ENCODE measurements around the gene SUSD3.

The SUSD3 gene

DNA sequence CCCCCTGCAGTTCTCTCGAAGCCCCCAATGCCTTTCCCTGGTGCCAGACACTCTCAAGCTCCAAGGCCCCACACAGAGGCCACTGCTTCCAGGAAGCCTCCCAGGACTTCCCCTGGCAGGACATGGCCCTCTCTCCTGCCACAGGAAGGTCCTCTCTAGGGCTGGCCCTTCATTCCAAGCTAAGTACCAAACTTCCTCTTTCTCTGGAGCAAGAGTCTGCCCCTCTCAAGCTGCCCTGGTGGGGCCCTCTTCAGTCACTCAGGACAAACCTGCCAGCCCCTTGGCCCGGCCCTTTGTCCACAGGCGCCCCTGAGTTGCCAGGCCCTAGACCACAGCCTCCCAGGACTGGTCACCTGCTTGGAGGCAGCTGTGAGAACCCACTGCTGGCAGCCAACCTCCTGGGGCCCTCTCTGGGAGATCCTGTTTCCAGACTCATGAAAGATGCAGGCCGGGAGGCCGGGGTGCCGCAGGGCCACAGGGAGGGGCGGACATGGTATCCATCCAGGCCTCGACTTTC lies 69.0 kb downstream of the SUSD3 start:
- DNase-seq: no peak

DNA sequence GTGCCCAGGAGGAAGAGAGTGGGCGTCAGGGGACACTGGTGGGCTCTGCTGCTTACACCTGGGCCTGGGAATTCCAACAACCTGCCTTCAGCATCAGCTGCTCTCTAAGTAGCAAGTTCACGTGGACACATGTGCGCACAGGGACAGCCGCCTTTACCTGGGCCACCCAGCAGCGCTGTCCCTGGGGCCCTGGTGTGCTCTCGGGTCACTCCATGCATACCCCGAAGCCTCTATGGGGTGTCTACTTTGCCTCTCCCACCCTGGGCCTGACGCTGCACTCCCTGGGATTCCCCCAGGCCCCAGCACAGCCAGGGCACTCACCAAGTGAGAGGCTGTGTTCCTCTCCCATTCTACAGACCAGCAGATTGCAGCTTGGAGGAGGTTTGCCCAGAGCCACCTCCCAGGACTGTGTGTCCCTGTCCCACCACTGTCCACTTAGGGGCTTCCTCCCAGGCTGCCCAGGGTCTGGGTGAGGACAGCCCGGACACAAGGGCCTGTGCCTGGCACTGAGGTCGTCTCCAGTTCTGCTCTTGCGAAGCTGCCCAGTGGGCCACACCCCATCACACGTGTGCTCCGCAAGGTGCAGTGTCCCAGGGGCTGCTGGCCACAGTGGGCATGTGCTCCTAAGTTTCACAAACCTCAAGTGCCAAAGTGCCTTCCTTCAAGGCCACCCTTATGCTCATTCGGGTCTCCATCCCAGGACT lies 69.7 kb downstream of the SUSD3 start:
- DNase-seq: no peak

DNA sequence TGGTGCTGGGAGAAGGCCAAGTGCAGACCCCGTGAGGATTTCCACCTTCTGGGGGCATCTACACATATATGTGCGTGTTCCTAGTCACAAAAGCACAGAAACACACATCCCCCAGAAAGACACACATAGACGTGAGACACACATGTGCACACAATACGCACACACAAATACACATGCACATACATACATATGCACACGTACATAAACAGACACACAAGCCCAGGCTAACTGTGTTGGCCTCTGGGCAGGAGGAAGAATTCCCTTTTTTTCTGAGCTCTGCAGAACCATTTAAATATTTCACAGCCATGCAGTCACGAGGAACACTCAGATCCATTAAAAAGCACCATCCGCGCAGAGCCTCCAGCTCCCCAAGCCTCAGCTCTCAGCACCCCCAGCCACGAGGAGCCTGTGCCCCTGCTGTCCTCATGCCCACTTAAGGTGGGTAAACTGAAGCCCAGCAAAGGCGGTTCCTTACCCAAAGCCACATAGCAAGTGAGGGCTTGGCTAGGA lies 70.3 kb downstream of the SUSD3 start:
- no peak for DNase-seq

DNA sequence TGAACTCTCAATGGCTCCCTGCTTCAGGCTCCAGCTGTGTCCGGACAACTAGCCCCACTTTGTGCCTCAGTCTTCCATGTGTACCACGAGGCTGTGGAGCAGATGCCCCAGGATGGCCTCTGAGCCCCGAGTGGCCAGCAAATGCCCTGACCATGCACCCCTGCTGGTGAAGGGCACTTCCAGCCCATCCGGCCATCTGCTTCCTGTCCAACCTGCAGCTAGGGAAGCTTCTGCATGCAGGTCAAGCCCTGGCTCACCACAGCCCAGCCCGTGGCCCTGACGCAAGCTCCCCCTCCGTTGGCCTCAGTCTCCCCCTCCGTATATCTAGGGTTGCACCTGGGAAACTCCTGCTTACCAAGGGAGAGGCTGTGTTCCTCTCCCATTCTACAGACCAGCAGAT lies 70.8 kb downstream of the SUSD3 start:
- DNase-seq: no peak

DNA sequence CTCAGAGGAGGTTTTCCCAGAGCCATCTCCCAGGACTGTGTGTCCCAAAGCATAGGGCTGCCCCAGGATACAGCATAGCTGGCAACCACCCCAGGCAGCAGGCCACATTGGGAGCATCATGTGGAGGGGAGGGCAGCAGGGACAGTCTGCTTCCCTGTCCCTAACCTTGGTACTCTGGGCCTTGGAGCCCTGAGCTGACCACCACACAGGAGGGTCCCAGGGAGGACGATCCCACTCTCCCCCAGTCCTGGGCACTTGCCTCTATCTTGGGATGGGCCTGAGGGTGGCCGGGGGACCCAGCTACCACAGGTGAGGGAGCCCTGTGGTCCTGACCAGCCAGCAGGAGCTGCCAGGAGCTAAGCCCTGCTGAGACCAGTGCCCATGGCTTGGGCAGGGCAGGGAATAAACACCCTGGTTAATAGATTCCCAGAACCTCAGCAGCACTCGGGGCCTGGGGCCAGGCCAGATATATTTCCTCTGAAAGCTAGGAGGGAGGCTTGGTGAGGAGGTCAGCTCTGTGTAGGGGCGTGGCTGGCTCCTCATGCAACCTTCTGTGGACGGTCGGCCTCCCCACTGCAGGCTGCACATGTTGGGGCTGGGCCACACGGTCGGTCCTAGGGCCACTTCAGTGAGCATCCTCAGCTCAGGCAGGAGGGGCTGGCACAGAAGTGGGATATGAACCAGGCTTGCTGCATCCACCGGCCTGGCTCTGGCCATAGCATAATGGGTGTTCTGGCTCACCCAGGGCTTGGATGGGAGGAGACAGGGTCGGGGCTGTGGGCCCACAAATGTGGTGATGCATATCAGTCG lies 71.4 kb downstream of the SUSD3 start:
- no peak for DNase-seq

DNA sequence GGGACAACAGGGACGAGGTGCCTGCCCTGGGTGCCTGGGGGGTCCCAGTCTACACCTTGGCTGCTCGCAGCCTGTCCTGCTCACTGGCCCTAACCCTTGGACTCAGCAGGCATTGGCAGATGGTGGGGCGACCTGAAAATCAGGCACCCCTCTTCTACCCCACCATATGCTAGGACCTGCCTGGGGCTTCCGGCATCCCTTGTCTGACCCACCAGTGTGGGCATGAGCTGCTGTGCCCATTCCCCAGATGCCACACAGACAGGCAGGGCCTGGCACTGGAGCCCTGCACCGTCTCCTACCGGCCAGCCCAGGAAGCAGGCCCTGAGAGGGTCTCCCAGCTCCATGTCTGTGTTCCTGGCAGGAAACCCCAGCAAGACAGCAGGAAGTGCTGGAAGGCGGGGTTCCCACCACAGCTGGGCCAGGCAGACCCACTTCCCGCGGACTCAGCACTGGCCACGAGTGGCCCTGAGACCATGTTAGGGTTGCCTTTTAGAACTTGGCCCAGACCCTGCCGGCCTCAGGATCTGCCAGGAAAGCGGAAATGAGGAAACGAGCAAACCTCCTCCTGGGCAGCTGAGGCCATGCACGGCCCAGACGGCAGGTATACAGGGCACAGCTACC lies 72.5 kb downstream of the SUSD3 start:
- no peak for DNase-seq

DNA sequence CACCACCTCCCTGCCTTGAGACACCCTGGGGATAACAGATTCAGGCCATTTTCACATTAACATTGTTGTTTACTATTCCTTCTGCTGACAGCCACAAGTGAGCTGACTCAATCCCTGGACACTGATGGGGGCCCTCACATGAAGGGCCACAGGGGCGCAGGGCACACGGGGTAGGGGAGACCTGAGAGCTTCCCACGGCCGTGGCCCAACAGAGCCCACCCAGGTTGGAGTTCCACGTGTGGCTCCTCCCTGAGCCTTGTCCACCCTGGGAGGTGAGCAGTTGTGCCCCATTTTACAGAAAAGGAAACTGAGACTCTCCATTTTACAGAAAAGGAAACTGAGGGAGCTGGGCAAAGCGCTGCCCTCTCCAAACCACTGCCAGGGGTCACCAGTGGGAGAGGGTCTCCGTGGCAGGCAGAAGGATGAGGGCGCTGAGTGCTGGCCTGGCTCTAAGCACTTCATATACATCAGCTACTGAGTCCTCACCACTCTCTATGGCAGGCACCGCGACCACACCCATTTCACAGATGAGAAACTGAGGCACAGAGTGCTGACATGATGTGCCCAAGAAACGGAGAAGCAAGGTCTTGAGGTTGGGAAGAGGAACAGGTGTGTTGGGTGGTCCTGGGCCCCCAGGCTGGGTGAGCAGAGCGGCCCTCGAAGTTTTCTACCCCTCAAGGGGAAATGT lies 73.2 kb downstream of the SUSD3 start:
- no peak for DNase-seq

DNA sequence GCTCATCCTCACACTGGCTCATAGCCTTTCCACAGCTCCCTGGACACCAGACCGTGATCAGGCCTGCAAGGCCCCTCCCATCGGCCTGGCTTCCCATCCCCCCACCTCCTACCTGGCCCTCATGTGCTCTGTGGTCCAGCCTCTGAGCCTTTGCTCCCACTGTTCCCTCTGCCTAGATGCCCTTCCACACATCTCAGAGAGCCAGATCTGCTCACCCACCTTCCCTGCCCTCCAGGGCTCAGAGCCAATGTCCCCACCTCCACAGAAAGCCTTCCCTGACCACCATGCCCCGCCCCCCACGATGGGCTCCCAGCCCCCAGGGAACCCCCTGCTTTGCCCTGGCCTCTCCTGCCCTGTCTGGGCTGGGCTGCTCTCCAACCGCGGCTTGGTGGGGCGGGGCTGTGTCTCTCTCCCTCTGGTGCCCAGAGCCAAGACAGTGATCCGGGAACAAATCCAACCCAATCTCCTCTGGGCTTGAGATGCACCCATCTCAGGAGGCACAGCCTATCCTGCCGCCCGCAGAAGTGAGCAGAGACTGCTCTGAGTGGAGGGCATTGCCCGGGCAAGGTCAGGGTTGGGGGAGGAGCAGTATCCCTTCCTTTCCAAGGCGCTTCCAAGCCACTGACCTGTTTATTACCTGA lies 73.9 kb downstream of the SUSD3 start:
- no peak for DNase-seq

DNA sequence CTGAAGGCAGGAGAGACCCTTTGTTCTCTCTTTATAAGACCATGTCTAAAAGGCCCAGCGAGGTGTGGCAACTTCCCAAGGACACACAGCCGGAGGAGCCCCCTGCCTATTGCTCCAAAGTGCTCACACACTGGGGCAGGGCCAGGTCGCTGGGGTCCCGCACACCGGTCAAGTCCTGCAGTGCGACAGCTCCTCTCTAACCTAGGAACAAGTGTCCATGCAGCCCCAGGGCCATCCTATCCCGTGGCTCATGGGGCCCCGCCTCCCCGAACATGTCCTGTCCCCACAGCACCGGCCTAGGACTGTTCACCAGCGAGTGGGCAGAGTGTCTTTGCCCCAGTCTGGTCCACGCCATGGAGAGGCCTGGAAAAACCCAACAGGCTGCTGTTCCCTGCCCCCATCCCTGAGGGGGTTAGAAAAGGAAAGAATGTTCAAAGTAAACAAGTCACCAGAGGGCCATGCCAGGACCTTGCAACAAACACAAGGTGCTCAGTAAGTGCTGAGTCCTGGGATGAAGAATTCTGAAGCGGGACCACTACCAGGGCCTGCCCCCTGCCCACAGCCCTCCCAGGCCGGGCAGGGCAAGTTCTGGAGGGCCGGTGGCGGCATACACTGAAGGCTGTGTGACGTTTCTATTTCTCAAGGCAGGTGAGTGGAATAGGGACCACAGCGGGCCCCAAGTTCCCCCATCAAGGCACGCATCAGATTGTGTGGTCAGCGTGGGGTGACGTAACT lies 74.6 kb downstream of the SUSD3 start:
- DNase-seq: no peak

DNA sequence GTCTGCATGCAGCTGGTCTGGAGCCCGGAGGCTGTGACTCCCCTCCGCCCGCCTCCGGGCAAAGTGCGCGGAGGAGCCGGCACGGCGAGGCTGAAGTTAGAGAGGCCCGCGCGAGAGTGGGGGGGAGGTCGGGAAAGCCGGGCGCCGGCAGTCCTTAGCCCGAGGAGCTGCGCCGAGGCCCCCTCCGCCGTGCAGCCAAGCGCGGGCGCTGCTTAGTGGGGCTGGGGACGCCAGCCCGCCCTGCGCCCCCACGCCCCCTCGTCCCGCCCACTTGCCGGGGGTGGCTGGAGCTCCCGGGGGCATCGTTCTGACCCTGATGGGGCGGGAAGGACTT lies 75.1 kb downstream of the SUSD3 start:
- peak; percentile 74 for DNase-seq

DNA sequence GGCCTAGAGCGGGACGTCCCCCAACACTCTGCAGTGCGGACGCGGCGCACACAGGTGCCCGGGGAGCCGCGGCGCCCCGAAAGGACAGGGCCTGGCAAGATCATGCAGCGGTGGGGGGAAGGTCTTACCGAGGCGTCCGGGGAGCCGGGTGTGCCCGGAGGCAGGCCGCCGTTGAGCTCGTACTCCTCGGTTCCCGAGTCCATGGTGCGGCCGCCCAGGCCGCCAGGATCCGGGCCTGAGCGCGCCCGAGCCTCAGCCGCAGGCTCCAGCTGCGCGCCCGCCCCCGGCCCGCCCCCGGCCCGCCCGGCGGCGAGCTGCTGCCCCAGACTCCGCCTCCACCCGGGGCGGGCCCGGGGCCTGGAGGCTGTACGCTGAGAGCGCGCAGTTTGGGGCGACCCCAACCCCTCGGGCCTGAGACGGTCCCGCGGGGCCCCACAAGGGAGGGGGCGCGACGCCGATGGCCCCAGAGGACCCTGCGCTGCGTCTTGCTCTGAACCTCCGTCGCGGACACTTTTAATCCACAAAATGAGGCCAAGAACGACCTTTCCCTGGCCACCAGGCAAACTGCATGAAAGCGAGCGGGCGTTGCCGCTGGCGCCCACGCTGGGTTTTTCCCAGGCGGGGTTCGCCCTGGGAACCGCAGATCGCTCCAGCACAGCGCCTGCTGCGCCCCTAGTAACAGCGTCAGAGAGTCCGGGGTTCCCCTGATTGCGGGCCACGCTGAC lies 75.7 kb downstream of the SUSD3 start, which contains the start of gene NINJ1:
TSS of gene NINJ1 (minus strand) at position 237 of the 725 bp plus-strand sequence. CDS start at position 203, 34 bp downstream.
- DNase-seq: peak; percentile 83
